HG03066 (cell line): ENCODE measurements around the gene EIF6.

Experiments
- ATAC-seq: cut with Tn5 transposase; IDR thresholded peaks from one replicate; pipeline ENCODE4 v1.9.1; 2021; ENCODE audit warnings: low read depth; ENCODE audit not compliant: unreplicated experiment

The EIF6 gene

GRCh38 chr20:35235881-35236280, 48.7 kb downstream of the EIF6 start:
- ATAC-seq, result no peak

- no peak for ATAC-seq
These were observed 52.0 kb downstream of the EIF6 start for GRCh38 chr20:35232575-35232974.
